GM18519 (cell line): Measurements from ENCODE around the gene HNRNPA2B1.
"Not testable (repeated sequence)": the region's sequence is repeated elsewhere in the genome, so short reads cannot be mapped to it uniquely, and the experiment has no call there.

ENCODE experiments used
- ATAC-seq: cut with Tn5 transposase; IDR thresholded peaks from one replicate; pipeline ENCODE4 v1.9.1; 2021; ENCODE audit warnings: mild to moderate bottlenecking, moderate library complexity; ENCODE audit not compliant: unreplicated experiment, low FRiP score

Gene HNRNPA2B1

GRCh38 chr7:26185844-26186180 lies 14.7 kb downstream of the HNRNPA2B1 start:
- ATAC-seq = no peak

DNA sequence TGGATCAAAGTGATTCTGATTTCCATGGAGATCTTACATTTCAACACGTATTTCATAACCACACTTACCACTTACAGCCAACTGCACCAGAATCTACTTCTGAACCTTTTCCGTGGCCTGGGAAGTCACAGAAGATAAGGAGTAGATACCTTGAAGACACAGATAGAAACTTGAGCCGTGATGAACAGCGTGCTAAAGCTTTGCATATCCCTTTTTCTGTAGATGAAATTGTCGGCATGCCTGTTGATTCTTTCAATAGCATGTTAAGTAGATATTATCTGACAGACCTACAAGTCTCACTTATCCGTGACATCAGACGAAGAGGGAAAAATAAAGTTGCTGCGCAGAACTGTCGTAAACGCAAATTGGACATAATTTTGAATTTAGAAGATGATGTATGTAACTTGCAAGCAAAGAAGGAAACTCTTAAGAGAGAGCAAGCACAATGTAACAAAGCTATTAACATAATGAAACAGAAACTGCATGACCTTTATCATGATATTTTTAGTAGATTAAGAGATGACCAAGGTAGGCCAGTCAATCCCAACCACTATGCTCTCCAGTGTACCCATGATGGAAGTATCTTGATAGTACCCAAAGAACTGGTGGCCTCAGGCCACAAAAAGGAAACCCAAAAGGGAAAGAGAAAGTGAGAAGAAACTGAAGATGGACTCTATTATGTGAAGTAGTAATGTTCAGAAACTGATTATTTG lies 15.3 kb downstream of the HNRNPA2B1 start:
- no peak for ATAC-seq

DNA sequence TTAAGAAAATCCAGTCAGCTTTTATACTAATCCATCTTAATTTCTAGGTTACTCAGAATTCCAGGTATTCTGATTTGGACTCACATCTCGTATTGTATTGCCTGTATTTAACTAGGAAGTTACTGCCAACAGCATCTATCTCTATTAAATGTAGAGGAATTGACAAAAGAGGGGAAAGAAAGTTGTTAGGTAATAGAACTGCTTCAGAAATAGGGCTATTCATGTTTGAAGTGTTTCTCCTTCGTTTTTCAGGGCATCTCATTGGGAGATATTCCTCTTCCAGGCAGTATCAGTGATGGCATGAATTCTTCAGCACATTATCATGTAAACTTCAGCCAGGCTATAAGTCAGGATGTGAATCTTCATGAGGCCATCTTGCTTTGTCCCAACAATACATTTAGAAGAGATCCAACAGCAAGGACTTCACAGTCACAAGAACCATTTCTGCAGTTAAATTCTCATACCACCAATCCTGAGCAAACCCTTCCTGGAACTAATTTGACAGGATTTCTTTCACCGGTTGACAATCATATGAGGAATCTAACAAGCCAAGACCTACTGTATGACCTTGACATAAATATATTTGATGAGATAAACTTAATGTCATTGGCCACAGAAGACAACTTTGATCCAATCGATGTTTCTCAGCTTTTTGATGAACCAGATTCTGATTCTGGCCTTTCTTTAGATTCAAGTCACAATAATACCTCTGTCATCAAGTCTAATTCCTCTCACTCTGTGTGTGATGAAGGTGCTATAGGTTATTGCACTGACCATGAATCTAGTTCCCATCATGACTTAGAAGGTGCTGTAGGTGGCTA lies 16.1 kb downstream of the HNRNPA2B1 start:
- ATAC-seq = not testable (repeated sequence)

DNA sequence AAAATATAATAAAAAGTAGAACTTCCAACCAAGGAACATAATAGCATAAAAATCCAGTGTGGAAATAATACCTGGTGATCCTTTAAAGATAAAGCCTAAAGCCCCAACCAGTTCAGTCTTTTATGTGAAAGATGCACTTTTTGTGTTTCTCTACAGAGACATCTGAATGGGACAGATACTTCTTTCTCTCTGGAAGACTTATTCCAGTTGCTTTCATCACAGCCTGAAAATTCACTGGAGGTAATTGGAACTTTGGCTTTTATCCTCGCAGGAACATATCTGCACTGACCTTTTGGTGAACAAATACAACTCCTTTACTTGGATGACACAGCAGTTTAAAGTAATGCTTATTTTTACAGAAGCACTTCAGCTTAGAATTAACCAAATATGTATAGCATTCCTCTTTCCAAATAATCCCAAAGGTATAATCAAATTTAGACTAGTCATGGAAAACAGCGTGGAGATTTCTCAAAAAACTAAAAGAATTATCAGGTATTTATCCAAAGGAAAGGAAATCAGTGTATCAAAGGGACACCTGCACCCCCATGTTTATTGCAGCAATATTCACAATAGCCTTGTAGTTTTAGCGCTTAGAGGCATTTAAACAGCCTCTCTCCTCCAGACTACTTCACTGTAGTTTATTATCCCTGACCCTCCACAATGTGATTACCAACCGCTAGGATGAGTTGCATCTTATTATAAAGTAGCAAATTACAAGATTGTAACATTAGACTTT lies 16.8 kb downstream of the HNRNPA2B1 start:
- no peak for ATAC-seq

- no peak for ATAC-seq
Measured at GRCh38 chr7:26182706-26183105, 17.8 kb downstream of the HNRNPA2B1 start.

DNA sequence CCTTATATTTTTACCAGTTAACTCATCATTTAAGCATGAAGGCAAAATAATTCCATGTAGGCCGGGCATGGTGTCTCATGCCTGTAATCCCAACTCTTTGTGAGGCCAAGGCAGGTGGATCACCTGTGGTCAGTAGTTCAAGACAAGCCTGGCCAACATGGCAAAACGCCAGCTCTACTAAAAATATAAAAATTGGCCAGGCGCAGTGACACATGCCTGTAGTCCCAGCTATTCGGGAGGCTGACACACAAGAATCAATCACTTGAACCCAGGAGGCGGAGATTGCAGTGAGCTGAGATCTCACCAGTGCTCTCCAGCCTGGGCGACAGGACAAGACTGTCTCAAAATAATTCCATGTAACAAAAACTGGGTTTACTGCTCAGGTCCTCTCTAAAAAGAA lies 18.3 kb downstream of the HNRNPA2B1 start:
- no peak for ATAC-seq

GRCh38 chr7:26181474-26182227 lies 18.9 kb downstream of the HNRNPA2B1 start:
- no peak for ATAC-seq

DNA sequence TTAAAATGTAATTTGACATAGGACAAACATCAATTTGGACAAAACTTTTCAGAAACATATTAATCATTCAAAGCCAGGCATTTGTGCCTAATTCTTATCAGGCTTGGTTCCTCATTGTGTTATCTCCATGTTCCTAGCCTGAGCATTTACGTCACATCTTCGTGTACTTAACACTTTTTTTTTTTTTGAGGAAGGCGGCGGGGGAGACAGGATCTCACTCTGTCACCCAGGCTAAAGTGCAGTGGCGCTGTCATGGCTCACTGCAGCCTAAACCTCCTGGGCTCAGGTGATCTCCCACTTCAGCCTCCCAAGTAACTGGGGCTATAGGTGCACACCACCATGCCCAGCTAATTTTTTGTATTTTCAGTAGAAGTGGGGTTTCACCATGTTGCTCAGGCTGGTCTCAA lies 19.8 kb downstream of the HNRNPA2B1 start:
- no peak for ATAC-seq

DNA sequence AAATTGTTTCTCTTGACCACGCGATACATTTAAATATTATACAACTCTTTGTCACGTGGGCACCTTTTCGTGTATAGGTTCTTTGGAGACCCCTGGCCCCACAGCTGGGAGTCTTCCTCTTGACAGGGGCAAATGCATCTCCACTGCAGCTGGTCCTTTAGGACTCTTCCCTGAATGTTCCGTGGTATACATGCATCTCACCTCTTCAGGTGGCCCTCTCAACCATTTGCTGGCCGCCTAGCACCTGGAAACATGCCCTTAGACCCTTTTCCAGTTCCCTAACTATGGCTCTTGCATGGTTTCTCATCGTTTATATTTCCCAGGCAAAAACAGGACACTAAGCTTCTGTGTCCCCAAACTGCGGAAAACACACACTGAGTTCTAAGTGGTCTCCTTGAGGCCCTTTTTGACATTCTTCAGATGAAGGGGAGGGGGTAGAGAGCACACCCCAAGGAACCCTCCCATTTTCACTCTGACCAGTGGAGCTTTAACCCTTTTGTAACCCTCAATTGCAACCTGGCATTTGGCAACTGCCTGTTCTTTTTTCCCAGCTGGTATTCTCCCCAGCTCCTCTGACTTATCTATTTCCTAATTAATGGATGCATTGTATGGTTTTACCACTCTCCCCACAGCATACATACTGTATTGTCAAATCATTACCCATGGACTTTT lies 20.6 kb downstream of the HNRNPA2B1 start:
- ATAC-seq = no peak

GRCh38 chr7:26179422-26179821 lies 21.1 kb downstream of the HNRNPA2B1 start:
- ATAC-seq = no peak

DNA sequence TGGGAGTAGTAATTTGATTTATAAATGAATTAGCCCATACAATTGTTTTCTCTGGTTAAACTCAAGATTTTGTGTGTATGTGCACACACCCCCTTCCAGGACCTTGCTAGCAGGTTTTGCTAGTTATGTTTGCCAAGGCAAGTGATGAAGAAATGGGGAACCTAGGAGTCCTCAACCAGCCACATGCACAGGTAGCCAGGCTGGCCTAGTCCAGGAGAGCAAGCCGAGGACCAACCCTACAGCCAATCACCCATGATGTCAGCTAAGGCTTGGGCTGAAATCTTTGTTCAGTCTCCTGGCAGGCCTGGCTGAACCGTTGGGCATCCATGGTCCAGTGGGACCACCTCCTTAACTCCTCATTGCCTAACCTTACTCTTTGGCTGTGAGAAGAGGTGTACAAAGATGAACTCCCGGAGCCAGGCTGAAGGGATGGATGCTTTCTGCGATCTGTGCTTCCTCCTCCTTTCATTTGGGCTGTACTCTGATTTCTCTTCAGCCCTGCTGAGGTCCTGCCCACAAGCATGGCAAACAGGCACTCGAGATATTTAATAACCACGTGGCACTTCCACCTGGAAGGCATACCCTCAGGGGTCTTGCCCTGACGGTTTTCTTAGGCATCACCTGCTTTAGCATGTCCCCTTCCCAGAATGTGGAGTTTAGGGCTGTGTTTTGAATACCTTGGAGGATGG lies 22.1 kb downstream of the HNRNPA2B1 start:
- ATAC-seq = no peak

GRCh38 chr7:26177269-26177668 lies 23.3 kb downstream of the HNRNPA2B1 start:
- not testable (repeated sequence) for ATAC-seq

DNA sequence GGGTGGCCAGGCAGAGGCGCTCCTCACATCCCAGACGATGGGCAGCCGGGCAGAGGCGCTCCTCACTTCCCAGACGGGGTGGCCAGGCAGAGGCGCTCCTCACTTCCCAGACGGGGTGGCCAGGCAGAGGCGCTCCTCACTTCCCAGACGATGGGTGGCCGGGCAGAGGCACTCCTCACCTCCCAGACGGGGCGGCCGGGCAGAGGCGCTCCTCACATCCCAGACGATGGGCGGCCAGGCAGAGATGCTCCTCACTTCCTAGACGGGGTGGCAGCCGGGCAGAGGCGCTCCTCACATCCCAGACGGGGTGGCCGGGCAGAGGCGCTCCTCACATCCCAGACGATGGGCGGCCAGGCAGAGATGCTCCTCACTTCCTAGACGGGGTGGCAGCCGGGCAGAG lies 23.9 kb downstream of the HNRNPA2B1 start:
- ATAC-seq = not testable (repeated sequence)

DNA sequence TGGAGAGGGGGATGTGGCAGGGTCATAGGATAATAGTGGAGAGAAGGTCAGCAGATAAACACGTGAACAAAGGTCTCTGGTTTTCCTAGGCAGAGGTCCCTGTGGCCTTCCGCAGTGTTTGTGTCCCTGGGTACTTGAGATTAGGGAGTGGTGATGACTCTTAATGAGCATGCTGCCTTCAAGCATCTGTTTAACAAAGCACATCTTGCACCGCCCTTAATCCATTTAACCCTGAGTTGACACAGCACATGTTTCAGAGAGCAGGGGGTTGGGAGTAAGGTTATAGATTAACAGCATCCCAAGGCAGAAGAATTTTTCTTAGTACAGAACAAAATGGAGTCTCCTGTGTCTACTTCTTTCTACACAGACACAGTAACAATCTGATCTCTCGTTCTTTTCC lies 24.6 kb downstream of the HNRNPA2B1 start:
- not testable (repeated sequence) for ATAC-seq

- no peak for ATAC-seq
Measured at GRCh38 chr7:26172048-26172447, 28.5 kb downstream of the HNRNPA2B1 start.

DNA sequence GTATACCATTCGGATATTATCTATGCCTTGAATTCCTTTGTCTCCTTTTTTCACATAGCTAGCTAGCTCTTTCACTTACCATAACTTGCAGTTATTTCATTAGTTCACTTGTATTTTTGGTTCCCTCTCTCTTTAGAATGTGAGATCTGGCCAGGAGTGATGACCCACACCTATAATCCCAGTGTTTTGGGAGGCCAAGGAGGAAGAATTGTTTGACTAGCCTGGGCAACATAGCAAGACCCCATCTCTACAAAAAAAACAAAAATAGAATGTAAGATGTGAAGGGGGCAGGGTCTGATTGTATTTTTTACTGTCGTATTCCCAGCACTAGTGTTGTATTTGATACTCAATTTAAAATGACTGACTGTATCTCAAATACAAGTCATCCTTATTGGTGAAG lies 28.9 kb downstream of the HNRNPA2B1 start:
- no peak for ATAC-seq

- ATAC-seq = no peak
Measured at GRCh38 chr7:26170663-26171062, 29.9 kb downstream of the HNRNPA2B1 start.

DNA sequence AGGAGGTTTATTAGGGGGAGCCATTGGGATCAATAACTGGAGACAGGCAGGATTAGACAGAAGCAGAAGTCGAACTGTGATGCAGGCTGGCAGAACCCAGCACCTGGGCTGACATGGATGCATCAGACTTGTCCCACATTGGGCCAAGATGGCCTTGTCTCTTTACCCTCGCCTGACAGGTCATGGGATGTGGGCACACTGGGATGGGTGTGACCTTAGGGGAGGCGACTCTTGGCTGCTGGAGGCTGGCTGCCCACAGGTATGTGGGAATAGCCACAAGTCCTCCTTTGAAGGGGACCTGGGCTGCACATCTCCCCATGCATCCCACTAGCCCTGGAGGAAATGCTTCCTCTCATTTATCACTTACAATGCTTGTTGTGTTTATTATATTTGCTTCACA lies 31.3 kb downstream of the HNRNPA2B1 start:
- ATAC-seq = no peak

DNA sequence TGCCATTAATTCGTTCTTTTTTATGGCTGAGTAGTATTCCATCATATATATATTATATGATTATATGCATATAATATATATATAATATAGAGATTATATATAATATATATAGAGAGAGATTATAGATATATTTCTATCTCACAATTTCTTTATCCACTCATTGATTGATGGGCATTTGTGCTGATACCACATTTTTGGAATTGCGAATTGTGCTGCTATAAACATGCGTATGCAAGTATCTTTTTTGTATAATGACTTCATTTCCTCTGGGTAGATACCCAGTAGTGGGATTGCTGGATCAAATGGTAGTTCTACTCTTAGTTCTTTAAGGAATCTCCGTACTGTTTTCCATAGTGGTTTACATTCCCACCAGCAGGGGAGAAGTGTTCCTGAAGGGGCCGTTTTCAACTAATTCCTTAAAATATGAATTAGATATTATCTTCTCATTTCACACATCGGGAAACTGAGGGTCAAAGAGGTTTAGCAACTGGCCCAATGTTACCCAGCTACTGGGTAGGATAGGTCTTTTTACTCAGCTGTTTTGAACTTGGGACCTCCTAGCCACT lies 32.0 kb downstream of the HNRNPA2B1 start:
- no peak for ATAC-seq
